Mesendoderm (in vitro differentiated cells): ENCODE data around the gene ZNF536.
A peak's percentile ranks its signal among the peaks of the same experiment; 100 is the strongest.

Experiments used
- DNase-seq: peaks from one replicate; pipeline ENCODE4 v3.0.0; 2013
- H2AK5ac ChIP-seq: 2 replicates; pipeline ENCODE4 v1.6.1; 2013; ENCODE audit warnings: low read length, inconsistent platforms
- H2BK120ac ChIP-seq: 2 replicates; pipeline ENCODE4 v1.6.1; 2013; ENCODE audit warnings: low read depth, mild to moderate bottlenecking, low read length, moderate library complexity, mixed read lengths
- H2BK15ac ChIP-seq: replicated peaks from 2 replicates; pipeline ENCODE4 v1.6.1; 2013; ENCODE audit warnings: low read depth, mild to moderate bottlenecking, moderate library complexity
- H2BK5ac ChIP-seq: 2 replicates; pipeline ENCODE4 v1.6.1; 2013; ENCODE audit warnings: low read length, inconsistent platforms
- H3K18ac ChIP-seq: 2 replicates; pipeline ENCODE4 v1.6.1; 2013; ENCODE audit warnings: mild to moderate bottlenecking, low read length, mixed read lengths
- H3K23ac ChIP-seq: one replicate; pipeline ENCODE4 v1.6.1; 2013; ENCODE audit warnings: low read length
- H3K27ac ChIP-seq: 2 replicates; pipeline ENCODE4 v1.5.1; 2013; ENCODE audit warnings: low read depth, mild to moderate bottlenecking, inconsistent platforms, low read length, moderate library complexity
- H3K27me3 ChIP-seq: 2 replicates; pipeline ENCODE4 v1.6.1; 2013; ENCODE audit warnings: low read length, control low read depth, mild to moderate bottlenecking, inconsistent platforms; ENCODE audit not compliant: insufficient read depth, poor library complexity
- H3K36me3 ChIP-seq: 2 replicates; pipeline ENCODE4 v1.6.1; 2013; ENCODE audit warnings: low read length, inconsistent platforms; ENCODE audit not compliant: control insufficient read depth, insufficient read depth
- H3K4ac ChIP-seq: one replicate; pipeline ENCODE4 v1.6.1; 2013; ENCODE audit warnings: low read depth, mild to moderate bottlenecking, low read length, moderate library complexity
- H3K4me1 ChIP-seq: 2 replicates; pipeline ENCODE4 v1.6.1; 2013; ENCODE audit warnings: low read depth, low read length, inconsistent platforms; ENCODE audit not compliant: control insufficient read depth
- H3K4me2 ChIP-seq: 2 replicates; pipeline ENCODE4 v1.6.1; 2013; ENCODE audit warnings: low read length
- H3K4me3 ChIP-seq: 2 replicates; pipeline ENCODE4 v1.5.1; 2013; ENCODE audit warnings: mild to moderate bottlenecking, low read length
- H3K56ac ChIP-seq: one replicate; pipeline ENCODE4 v1.6.1; 2013; ENCODE audit warnings: low read length
- H3K79me1 ChIP-seq: 2 replicates; pipeline ENCODE4 v1.6.1; 2013; ENCODE audit warnings: low read length, inconsistent platforms
- H3K79me2 ChIP-seq: 2 replicates; pipeline ENCODE4 v1.6.1; 2013; ENCODE audit warnings: mild to moderate bottlenecking, low read length; ENCODE audit not compliant: control insufficient read depth, insufficient read depth
- H3K9ac ChIP-seq: 2 replicates; pipeline ENCODE4 v1.6.1; 2013; ENCODE audit warnings: low read length, inconsistent platforms
- H4K5ac ChIP-seq: one replicate; pipeline ENCODE4 v1.6.1; 2013; ENCODE audit warnings: low read length
- H4K8ac ChIP-seq: one replicate; pipeline ENCODE4 v1.6.1; 2013; ENCODE audit warnings: low read depth, mild to moderate bottlenecking, control low read depth, low read length, moderate library complexity
- WGBS: extraction: QIAGEN DNeasy Blood & Tissue Kit; methylation state at CpG from one replicate; pipeline ENCODE4 v1.1.7; 2013; ENCODE audit warnings: low lambda C conversion rate, missing lambda C conversion rate; ENCODE audit not compliant: insufficient coverage; ENCODE audit errors: extremely low coverage; 5-methylcytosine and 5-hydroxymethylcytosine counted together

ZNF536 gene

GRCh38 chr19:30391554-30392551, 19.7 kb downstream of the ZNF536 start:
- H3K36me3 ChIP-seq: no peaks in the 10 kb centered on the region
- H3K4ac ChIP-seq: no peak overlapping the region
- no peak overlapping the region for H3K9ac ChIP-seq
- no peak overlapping the region for H2BK120ac ChIP-seq
- WGBS: no CpG with 5 or more reads among the region's 19 CpGs
- H3K27ac ChIP-seq: no peak overlapping the region
- no peak overlapping the region for H3K23ac ChIP-seq
- no peaks in the 10 kb centered on the region for H3K4me1 ChIP-seq
- H3K79me2 ChIP-seq: no peaks in the 10 kb centered on the region
- H4K5ac ChIP-seq: no peak overlapping the region
- no peak overlapping the region for H2BK15ac ChIP-seq
- no peak overlapping the region for H3K4me2 ChIP-seq
- DNase-seq: peak; percentile 59
- no peak overlapping the region for H2AK5ac ChIP-seq
- H3K79me1 ChIP-seq: no peaks in the 10 kb centered on the region
- H3K18ac ChIP-seq: no peak overlapping the region
- H3K4me3 ChIP-seq: no peak overlapping the region
- H4K8ac ChIP-seq: no peak overlapping the region
- H2BK5ac ChIP-seq: no peak overlapping the region
- H3K27me3 ChIP-seq: no peaks in the 10 kb centered on the region
- no peak overlapping the region for H3K56ac ChIP-seq

GRCh38 chr19:30393046-30393445, 20.9 kb downstream of the ZNF536 start:
- H3K4me2 ChIP-seq: no peak overlapping the region
- no peak overlapping the region for H3K56ac ChIP-seq
- H3K4ac ChIP-seq: no peak overlapping the region
- no peak for DNase-seq
- no peak overlapping the region for H4K8ac ChIP-seq
- no peaks in the 10 kb centered on the region for H3K79me2 ChIP-seq
- H2BK5ac ChIP-seq: no peak overlapping the region
- no peak overlapping the region for H3K18ac ChIP-seq
- no peak overlapping the region for H3K4me3 ChIP-seq
- H2AK5ac ChIP-seq: no peak overlapping the region
- H3K36me3 ChIP-seq: no peaks in the 10 kb centered on the region
- no peak overlapping the region for H2BK15ac ChIP-seq
- no peak overlapping the region for H3K23ac ChIP-seq
- no peak overlapping the region for H3K9ac ChIP-seq
- H3K79me1 ChIP-seq: no peaks in the 10 kb centered on the region
- WGBS: no CpG with 5 or more reads among the region's 5 CpGs
- no peak overlapping the region for H4K5ac ChIP-seq
- H3K4me1 ChIP-seq: no peaks in the 10 kb centered on the region
- H3K27ac ChIP-seq: no peak overlapping the region
- no peak overlapping the region for H2BK120ac ChIP-seq
- H3K27me3 ChIP-seq: no peaks in the 10 kb centered on the region

GRCh38 chr19:30393729-30394480, 21.7 kb downstream of the ZNF536 start:
- H2BK15ac ChIP-seq: no peak overlapping the region
- H3K4me3 ChIP-seq: no peak overlapping the region
- H3K4ac ChIP-seq: no peak overlapping the region
- no peak overlapping the region for H3K18ac ChIP-seq
- H3K27ac ChIP-seq: no peak overlapping the region
- no peak overlapping the region for H3K56ac ChIP-seq
- no peaks in the 10 kb centered on the region for H3K36me3 ChIP-seq
- H3K27me3 ChIP-seq: no peaks in the 10 kb centered on the region
- no peak for DNase-seq
- no peak overlapping the region for H2AK5ac ChIP-seq
- no peak overlapping the region for H4K8ac ChIP-seq
- no peak overlapping the region for H2BK120ac ChIP-seq
- H3K4me2 ChIP-seq: no peak overlapping the region
- no peaks in the 10 kb centered on the region for H3K79me2 ChIP-seq
- H3K9ac ChIP-seq: no peak overlapping the region
- H4K5ac ChIP-seq: no peak overlapping the region
- no peak overlapping the region for H2BK5ac ChIP-seq
- no peak overlapping the region for H3K23ac ChIP-seq
- whole genome bisulfite sequencing: no CpG with 5 or more reads among the region's 6 CpGs
- no peaks in the 10 kb centered on the region for H3K4me1 ChIP-seq
- H3K79me1 ChIP-seq: no peaks in the 10 kb centered on the region

DNA sequence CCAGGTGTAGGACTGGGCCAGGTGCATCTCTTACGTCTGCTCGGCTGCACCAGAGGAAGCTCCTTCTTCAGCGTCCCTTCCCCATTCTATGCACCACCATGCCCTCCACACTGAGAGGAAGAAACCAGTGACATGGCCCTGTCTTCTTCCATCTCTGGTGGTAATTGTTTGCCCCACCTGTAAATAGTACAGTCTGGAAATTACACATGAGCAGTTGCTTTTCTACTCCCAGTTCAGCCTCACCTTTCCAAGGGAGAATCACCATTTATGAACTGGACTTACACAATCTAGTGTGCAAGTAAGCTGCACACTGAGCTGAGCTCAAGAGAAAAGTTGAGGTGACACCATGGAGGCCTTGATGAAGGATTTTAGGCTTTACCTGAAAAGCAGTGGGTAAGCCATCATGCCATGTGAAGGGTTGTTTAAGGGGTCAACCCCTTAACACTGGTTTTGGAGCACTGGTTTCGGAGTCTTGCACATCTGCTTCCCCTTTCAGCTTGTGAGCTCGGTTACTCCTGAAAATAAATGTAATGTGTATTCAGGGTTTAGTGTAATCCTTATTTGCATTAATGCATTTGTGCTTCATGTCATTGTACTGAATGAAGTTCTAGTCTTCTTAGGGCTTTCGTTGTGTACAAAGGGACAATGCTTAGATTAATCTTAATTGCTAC, 22.4 kb downstream of the ZNF536 start:
- H2AK5ac ChIP-seq: no peak overlapping the region
- H3K36me3 ChIP-seq: no peaks in the 10 kb centered on the region
- H2BK15ac ChIP-seq: no peak overlapping the region
- no CpG with 5 or more reads among the region's 6 CpGs for WGBS
- H3K23ac ChIP-seq: no peak overlapping the region
- no peak overlapping the region for H3K27ac ChIP-seq
- H4K5ac ChIP-seq: no peak overlapping the region
- no peak overlapping the region for H3K56ac ChIP-seq
- H4K8ac ChIP-seq: no peak overlapping the region
- no peak for DNase-seq
- H3K79me2 ChIP-seq: no peaks in the 10 kb centered on the region
- no peak overlapping the region for H3K4me3 ChIP-seq
- H2BK120ac ChIP-seq: no peak overlapping the region
- no peak overlapping the region for H3K9ac ChIP-seq
- no peaks in the 10 kb centered on the region for H3K79me1 ChIP-seq
- H3K18ac ChIP-seq: no peak overlapping the region
- H3K4me1 ChIP-seq: no peaks in the 10 kb centered on the region
- no peak overlapping the region for H3K4ac ChIP-seq
- H2BK5ac ChIP-seq: no peak overlapping the region
- no peaks in the 10 kb centered on the region for H3K27me3 ChIP-seq
- H3K4me2 ChIP-seq: no peak overlapping the region

- Histone ChIP-seq H4K5ac (no peak overlapping the region), H2BK5ac (no peak overlapping the region), H4K8ac (no peak overlapping the region), H3K18ac (no peak overlapping the region), H3K23ac (no peak overlapping the region), H3K79me1 (no peaks in the 10 kb centered on the region), H3K36me3 (no peaks in the 10 kb centered on the region), H3K27me3 (no peaks in the 10 kb centered on the region), H2BK15ac (no peak overlapping the region), H3K27ac (no peak overlapping the region), H3K4me2 (no peak overlapping the region), H3K4me1 (no peaks in the 10 kb centered on the region), H2AK5ac (no peak overlapping the region), H2BK120ac (no peak overlapping the region), H3K56ac (no peak overlapping the region), H3K9ac (no peak overlapping the region), H3K4me3 (no peak overlapping the region), H3K79me2 (no peaks in the 10 kb centered on the region), H3K4ac (no peak overlapping the region)
- WGBS: no CpG with 5 or more reads among the region's 2 CpGs
- DNase-seq: no peak
These were observed 23.1 kb downstream of the ZNF536 start for GRCh38 chr19:30395283-30395682.
